IMR-90 (cell line): Measurements from ENCODE around the gene C17orf67.

ENCODE experiments used
- CEBPB ChIP-seq: IDR thresholded peaks from 2 replicates; pipeline ENCODE4 v1.6.1; 2012; ENCODE audit warnings: low read depth, low read length, improper control_type of control experiment
- CHD1 ChIP-seq: IDR thresholded peaks from 2 replicates; pipeline ENCODE4 v1.6.1; 2012; ENCODE audit warnings: low read depth, low read length, improper control_type of control experiment
- CTCF ChIP-seq: conservative IDR thresholded peaks from 2 replicates; pipeline ENCODE4 v1.5.1; 2012; ENCODE audit warnings: mild to moderate bottlenecking, low read depth, low read length, improper control_type of control experiment
- FOS ChIP-seq: fragments of 150-350 bp; IDR thresholded peaks from 2 replicates; pipeline ENCODE4 v1.6.1; 2016; ENCODE audit warnings: low read depth, low read length
- MAFK ChIP-seq: IDR thresholded peaks from 2 replicates; pipeline ENCODE4 v1.6.1; 2012; ENCODE audit warnings: low read depth, low read length, improper control_type of control experiment
- MAZ ChIP-seq: IDR thresholded peaks from 2 replicates; pipeline ENCODE4 v1.6.1; 2012; ENCODE audit warnings: low read depth, mild to moderate bottlenecking, low read length, improper control_type of control experiment, moderate library complexity, borderline replicate concordance
- MXI1 ChIP-seq: IDR thresholded peaks from 2 replicates; pipeline ENCODE4 v1.6.1; 2012; ENCODE audit warnings: low read depth, mild to moderate bottlenecking, low read length, moderate library complexity, borderline replicate concordance
- POLR2A ChIP-seq: IDR thresholded peaks from 2 replicates; pipeline ENCODE4 v1.6.1; 2012; ENCODE audit warnings: mild to moderate bottlenecking, low read depth, low read length
- RAD21 ChIP-seq: IDR thresholded peaks from 2 replicates; pipeline ENCODE4 v1.6.1; 2012; ENCODE audit warnings: low read length, improper control_type of control experiment
- RCOR1 ChIP-seq: IDR thresholded peaks from 2 replicates; pipeline ENCODE4 v1.6.1; 2012; ENCODE audit warnings: mild to moderate bottlenecking, low read length, improper control_type of control experiment; ENCODE audit not compliant: insufficient replicate concordance
- RFX5 ChIP-seq: IDR thresholded peaks from 2 replicates; pipeline ENCODE4 v1.8.0; 2012; ENCODE audit warnings: low read depth, mild to moderate bottlenecking, low read length, moderate library complexity
- USF2 ChIP-seq: fragments of 150-350 bp; IDR thresholded peaks from 2 replicates; pipeline ENCODE4 v1.6.1; 2017; ENCODE audit warnings: mild to moderate bottlenecking, antibody characterized with exemption, low read length, low read depth

- TF ChIP-seq POLR2A (no peak), MXI1 (no peak), CEBPB (no peak), CTCF (no peak), RCOR1 (no peak), USF2 (no peak), RFX5 (no peak), MAZ (no peak), FOS (no peak), MAFK (no peak), RAD21 (no peak), CHD1 (no peak)
Observed at GRCh38 chr17:56834380-56835263, 902 bp upstream of the C17orf67 start.
